Measurements from ENCODE around the gene C3orf20. TPM values are rescaled to one million over a fixed set of nuclear protein-coding genes. Genes with fewer than 3 reads are reported as not detected.

Gene C3orf20
- total and polyA plus RNA-seq, 2 of the 4 experiments (the other 2 are of a cell fraction): not detected

DNA sequence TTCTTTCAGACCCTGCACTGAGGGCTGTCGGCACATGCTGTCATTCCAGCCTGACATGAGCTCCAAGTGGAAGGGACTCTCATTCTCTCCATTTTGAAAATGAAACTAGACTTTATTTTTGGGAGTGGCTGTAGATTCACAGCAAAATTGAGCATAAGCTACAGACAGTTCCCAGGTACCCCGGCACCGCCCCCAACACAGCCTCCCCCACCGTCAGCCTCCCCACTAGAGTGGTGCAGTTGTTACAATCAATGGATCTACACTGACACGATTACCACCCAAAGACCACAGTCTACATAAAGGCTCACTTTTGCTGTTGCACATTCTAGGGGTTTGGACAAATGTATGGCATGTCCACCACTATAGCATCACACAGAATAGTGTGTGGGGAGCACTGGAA lies 114.3 kb downstream of the C3orf20 start:
- no peak overlapping the region for H4K91ac ChIP-seq (ENCODE audit: insufficient read depth, low read depth, low read length)
- H3K4me2 ChIP-seq (ENCODE audit: low read depth, low read length): no peak overlapping the region
- H2BK120ac ChIP-seq (ENCODE audit: low read depth, low read length): no peak overlapping the region
- no peaks in the 10 kb centered on the region for H4K20me1 ChIP-seq (ENCODE audit: insufficient read depth, low read length)
- intact Hi-C loops (cut with micrococcal nuclease) (no loop called here), in situ Hi-C loops (cut with MboI; ENCODE audit: low sequenced_read_pairs) (no loop called here), dilution Hi-C loops (cut with HindIII; ENCODE audit: low sequenced_read_pairs, unreplicated experiment) (no loop called here)
- no peak overlapping the region for H3K4ac ChIP-seq (ENCODE audit: low read depth, low read length)
- no peak overlapping the region for H3K18ac ChIP-seq (ENCODE audit: low read depth, low read length)
- H3K23ac ChIP-seq (ENCODE audit: low read depth, low read length): no peak overlapping the region
- no peak overlapping the region for H2BK20ac ChIP-seq (ENCODE audit: low read depth, low read length)
- ATAC-seq (ENCODE audit: low read depth) (no peak), DNase-seq (no peak)
- H3K4me3 ChIP-seq (ENCODE audit: insufficient read depth, low read depth, low read length): no peak overlapping the region
- H3K4me1 ChIP-seq (ENCODE audit: control insufficient read depth, insufficient read depth, low read length): no peaks in the 10 kb centered on the region
- no peaks in the 10 kb centered on the region for H3K9me3 ChIP-seq (ENCODE audit: control insufficient read depth, insufficient read depth, low read length)
- H3K9ac ChIP-seq (ENCODE audit: low read depth, low read length): no peak overlapping the region
- no peak overlapping the region for H2BK15ac ChIP-seq (ENCODE audit: low read depth, low read length)
- no peak overlapping the region for H2AK9ac ChIP-seq (replicated peaks; ENCODE audit: low read depth, low read length, poor library complexity)
- H3K9me1 ChIP-seq (ENCODE audit: insufficient read depth, low read length): no peaks in the 10 kb centered on the region
- no peak overlapping the region for H3K56ac ChIP-seq (ENCODE audit: extremely low read depth, insufficient read depth, low read length)
- H4K8ac ChIP-seq (ENCODE audit: low read depth in 2 of 2, low read length in 2 of 2): no peak overlapping the region
- no peak overlapping the region for H3K14ac ChIP-seq (replicated peaks; ENCODE audit: low read depth, low read length)
- ChIA-PET CTCF (no interaction called here), POLR2A (ENCODE audit: unreplicated experiment) (no interaction called here)
- H3K27ac ChIP-seq (ENCODE audit: insufficient read depth, low read length): no peak overlapping the region
- no peak overlapping the region for H2BK5ac ChIP-seq (ENCODE audit: low read depth, low read length, poor library complexity, severe bottlenecking)
- no TSS peak for BruUV-seq (replicated peaks)
- no CpG with 5 or more reads among the region's 5 CpGs for WGBS, 2 experiments (ENCODE audit: extremely low coverage in 2 of 2, insufficient read length in 1 of 2)
- no peak overlapping the region for H2AFZ ChIP-seq (replicated peaks; ENCODE audit: low read length, poor library complexity)
- no peak overlapping the region for H4K5ac ChIP-seq (ENCODE audit: low read depth, low read length)
- H3K79me1 ChIP-seq (ENCODE audit: low read depth in 1 of 2, low read length in 2 of 2): no peaks in the 10 kb centered on the region
- no peak for TF ChIP-seq MAZ (IDR thresholded peaks at IDR 0.05; ENCODE audit: borderline replicate concordance, low read depth, low read length)
- no peak for TF ChIP-seq MAFK (IDR thresholded peaks at IDR 0.05; ENCODE audit: low read depth, low read length)
- no peak for TF ChIP-seq POLR2A (IDR thresholded peaks at IDR 0.05; ENCODE audit: low read depth, low read length)
- peaks cover 21% of the 10 kb centered on the region for H3K27me3 ChIP-seq (ENCODE audit: control insufficient read depth, insufficient read depth, low read length)
- no peaks in the 10 kb centered on the region for H3K36me3 ChIP-seq (ENCODE audit: control insufficient read depth, insufficient read depth, low read length)
- H2AK5ac ChIP-seq (ENCODE audit: low read depth, low read length): no peak overlapping the region
